DMS114 treated with DMSO at 0.1 percent for 48 hours (cell line): ENCODE measurements around the gene ADK.
"Not testable (repeated sequence)": the region's sequence is repeated elsewhere in the genome, so short reads cannot be mapped to it uniquely, and the experiment has no call there.

Experiments
- DNase-seq: peaks from one replicate; lab custom pipeline; 2025; ENCODE audit not compliant: unreplicated experiment; lab: John Stamatoyannopoulos, UW

Gene ADK

DNA sequence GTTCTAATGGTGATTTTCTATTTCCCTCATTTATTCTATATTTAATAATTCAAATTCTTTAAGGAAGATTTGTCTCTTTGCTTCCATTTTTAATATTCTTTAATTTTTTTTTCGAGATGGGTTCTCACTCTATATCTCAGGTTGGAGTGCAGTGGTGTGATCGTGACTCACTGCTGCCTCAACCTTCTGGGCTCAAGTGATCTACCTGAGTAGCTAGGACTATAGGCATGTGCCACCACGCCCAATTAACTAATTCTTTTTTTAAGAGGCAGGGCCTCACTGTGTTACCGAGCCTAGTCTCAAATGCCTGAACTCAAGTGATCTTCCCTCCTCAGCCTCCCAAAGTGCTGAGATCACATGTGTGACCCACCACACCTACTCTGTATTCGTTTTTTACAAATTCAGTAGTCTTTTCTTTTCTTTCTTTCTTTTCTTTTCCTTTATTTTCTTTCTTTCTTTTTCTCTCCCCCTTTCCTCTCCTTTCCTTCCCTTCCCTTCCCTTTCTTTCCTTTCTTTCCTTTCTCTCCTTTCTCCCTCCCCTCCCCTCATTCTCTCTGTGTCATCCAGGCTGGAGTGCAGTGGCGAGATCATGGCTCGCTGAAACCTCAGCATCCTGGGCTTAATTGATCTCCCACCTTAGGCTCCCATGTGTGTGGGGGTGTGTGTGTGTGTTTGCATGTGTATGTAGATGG, 323.1 kb downstream of the ADK start:
- no peak for DNase-seq

DNA sequence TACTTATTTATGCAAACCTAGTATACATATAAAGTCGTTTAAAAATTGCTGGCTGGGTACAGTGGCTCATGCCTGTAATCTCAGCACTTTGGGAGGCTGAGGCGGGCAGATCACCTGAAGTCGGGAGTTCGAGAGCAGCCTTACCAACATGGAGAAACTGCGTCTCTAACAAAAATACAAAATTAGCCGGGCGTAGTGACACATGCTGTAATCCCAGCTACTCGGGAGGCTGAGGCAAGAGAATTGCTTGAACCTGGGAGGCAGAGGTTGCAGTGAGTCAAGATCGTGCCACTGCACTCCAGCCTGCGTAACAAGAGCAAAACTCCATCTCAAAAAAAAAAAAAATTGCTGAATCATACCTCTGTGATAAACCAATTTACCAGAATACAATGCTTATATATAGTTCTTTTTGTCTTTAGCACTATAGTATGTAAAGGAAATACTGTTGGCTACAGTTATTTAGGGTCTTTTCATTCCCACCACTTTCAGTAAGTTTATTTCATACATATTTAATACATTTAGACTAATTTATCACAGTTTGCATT, 325.2 kb downstream of the ADK start:
- DNase-seq, result not testable (repeated sequence)

DNA sequence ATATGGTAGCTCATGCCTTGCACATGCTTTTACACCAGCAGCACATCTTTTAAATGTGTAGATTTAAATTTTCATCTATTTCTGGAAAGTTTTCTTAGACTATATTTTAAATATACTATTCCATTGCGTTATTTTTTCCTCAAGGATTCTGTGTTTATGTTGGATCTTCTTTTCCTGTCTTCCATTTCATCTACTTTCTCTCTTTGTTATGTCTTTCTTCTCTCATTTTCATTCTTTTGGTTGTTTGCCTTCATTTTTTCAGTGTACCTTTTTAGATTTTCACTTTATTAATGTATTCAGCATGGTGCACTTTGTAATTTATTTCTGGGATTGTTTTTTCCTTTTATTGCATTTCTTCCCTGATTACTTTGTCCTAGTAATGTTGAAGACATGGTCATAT, 329.8 kb downstream of the ADK start:
- DNase-seq, result no peak

DNA sequence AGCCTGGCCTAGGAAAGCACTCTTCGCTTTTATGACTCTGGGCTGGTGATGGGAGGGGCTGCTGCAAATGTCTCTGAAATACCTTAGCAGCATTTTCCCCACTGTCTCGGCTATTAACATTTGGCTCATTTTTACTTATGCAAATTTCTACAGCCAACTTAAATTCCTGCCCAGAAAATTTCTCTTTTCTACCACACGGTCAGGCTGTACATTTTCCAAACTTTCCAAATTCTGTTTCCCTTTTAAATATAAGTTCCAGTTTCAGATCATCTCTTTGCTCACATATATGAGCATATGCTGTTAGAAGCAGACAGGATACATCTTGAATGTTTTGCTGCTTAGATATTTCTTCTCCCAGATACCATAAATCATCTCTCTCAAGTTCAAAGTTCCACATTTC, 332.3 kb downstream of the ADK start:
- no peak for DNase-seq

DNA sequence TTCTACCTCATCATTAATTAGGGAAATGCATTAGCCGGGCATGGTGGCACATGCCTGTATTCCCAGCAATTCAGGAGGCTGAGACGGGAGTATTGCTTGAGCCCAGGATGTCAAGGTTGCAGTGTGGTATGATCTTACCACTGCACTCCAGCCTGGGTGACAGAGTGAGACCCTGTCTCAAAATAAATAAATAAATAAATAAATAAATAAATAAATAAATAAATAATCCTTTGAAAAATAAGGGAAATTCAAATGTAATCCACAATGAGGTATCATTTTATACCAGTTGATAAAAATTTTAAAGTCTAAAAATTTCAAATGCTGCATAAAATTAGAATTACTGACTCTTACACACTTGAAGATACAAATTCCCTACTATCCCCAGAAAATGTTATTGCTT, 334.3 kb downstream of the ADK start:
- no peak for DNase-seq

DNA sequence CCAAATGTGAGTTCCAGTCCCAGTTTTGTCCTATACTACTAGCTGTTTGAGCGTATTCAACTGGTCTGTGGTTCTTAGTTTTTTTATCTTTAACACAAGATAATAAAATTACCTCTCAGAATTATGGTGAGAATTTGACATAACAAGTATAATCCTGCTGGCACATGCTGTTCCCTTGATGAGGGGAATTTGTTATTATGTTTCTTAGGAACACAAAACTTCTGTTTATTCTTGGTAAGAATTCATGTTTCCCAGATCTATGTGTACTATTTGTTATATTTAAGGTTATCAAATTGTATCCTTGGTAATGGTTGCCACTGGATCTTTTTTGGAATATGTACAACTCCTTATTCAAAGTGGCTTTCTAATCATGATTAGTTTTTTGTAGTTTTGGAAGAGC, 335.6 kb downstream of the ADK start:
- no peak for DNase-seq

DNA sequence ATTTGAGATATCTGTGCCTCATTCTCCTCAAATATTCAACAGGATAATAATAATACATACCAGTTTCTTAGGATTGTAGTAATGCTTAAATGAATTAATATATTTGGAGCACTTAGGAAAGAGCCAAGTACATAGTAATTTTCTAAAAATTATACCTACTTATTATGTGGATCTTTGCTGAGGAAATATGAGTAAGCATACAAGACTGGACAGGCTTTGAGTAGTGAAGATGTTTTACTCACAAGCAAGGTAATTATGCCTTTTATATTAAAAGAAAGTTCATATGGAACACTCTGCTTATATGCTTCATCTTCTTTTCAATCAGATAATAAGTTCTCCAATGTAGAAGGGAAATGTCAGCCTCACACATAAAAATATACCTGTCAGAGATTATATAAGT, 337.9 kb downstream of the ADK start:
- no peak for DNase-seq

DNA sequence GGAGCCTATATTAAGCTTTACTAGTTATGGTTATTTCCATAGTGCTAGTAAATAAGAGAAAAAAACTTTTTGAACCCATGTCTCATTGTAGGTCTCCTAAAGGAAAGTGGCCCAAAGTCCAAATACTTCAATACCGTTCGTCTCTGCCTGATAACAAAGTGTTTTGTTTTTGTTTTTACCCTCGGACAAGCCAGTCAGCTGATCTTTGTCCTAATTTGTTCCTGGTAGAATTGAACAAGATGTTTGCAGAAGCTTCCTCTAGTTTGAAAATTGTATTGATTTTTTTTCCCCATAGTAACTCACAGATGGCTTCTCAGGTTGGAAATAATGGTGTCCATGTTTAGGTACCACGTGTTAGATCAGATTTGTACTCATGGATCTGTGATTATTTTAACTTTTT, 339.5 kb downstream of the ADK start:
- DNase-seq, result no peak

DNA sequence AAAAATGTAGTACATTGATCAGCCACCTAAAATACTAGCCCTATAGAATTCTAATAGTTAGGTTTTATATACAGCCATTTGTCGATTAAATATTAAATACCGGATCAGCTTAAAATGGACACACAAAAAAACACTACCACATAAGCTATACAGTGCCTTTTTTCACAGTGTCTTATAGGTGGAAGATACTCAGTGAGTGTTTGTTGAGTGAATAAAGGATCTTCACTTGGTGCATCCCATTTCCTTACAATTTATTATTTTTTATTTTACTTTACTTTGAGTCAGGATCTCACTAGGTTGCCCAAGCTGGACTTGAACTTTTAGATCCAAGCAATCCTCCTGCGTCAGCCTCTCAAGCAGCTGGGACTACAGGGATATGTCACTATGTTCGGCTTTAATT, 340.0 kb downstream of the ADK start:
- no peak for DNase-seq

DNA sequence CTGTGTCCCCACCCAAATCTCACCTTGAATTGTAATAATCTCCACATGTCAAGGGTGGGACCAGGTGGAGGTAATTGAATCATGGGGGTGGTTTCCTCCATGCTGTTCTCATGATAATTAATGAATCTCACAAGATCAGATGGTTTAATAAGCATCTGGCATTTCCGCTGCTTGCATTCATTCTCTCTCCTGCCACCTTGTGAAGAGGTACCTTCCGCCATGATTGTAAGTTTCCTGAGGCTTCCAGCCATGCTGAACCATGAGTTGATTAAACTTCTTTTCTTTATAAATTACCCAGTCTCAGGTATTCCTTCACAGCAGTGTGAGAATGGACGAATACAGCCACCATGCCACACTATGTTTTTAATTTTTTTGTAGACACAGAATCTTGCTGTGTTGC, 345.3 kb downstream of the ADK start:
- not testable (repeated sequence) for DNase-seq

DNA sequence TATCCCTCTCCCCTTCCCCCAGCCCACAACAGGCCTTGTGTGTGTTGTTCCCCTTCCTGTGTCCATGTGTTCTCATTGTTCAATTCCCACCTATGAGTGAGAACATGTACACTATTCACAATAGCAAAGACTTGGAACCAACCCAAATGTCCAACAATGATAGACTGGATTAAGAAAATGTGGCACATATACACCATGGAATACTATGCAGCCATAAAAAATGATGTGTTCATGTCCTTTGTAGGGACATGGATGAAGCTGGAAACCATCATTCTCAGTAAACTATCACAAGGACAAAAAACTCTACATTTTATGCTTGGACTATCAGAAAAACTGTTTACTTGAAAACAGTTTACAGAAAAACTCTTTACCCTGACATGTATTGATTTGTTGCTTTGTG, 347.6 kb downstream of the ADK start:
- DNase-seq, result not testable (repeated sequence)

DNA sequence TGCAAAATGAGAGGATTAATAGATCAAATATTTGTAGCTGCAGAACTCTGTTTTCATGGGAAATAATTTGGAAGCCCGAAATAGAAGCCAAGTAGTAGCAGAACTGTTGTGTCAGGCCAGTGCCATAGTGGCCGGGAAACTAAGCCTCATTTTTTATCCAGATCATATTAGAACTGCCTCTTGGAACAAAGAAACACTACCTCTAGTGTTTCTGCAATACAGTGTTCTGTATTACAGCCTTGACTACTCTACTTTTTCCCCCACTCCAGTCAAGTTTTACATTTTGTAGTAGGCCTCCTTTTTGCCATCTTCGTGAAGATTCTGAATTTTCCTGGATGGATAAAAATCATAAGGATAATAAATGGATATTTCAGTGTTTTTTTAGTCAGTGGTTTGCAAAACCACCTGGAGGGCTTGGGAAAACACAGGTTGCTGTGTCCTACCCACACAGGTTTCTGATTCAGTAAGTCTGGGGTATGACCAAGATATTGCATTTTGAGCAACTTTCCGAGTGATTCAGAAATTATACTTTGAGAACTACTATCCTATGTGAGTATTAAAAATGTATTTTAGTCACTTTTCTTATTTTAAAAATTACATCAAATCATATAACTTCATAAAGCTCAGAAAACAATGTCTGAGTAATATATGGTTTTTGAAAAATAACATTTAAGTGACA, 349.1 kb downstream of the ADK start:
- no peak for DNase-seq

DNA sequence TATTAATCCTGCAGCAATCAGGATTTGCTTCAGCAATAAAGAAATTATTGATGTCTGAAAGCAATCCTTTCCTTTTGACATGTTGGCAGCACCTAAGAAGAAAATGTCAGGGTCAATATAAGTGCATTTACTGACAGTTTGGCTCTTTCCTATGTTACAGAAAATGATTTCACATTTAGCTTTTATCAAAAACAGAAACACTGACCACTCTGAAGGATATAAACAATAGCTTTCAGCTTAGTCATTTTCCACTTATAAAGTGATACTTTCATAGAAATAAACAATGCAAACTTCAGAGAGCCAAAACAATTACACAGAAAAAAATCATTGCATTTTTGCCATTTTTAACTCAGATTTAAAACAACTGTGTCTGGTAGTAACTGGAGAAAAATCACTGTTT, 349.8 kb downstream of the ADK start:
- DNase-seq, result no peak

DNA sequence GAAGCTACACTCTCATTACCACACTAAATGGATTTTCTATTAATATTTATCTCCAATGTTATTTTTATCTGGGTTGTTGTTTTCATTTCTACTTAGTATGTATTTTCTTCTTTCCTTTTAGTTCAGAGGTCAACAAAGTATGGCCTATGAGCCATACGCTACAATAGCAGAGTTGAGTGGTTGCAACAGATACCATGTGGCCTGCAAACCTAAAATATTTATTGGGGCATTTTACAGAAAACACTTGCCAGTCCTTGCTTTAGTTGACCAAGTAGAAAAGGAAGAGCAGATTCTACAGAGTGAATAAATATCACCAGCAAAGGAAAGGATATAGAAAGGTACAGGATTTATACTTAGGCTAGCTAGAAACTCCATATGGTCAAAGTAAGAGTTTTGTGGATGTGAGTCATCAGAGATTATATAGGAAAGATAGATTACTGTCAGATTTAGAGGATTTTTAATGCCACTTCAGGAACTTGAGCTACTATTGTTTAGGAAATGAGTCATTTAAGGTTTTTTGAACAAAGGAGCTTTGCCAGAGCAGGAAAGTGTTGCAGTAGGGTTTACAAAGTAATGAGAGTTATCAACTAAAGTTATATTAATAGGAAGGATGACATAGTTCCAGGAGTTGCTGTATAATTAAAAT, 352.1 kb downstream of the ADK start:
- no peak for DNase-seq

DNA sequence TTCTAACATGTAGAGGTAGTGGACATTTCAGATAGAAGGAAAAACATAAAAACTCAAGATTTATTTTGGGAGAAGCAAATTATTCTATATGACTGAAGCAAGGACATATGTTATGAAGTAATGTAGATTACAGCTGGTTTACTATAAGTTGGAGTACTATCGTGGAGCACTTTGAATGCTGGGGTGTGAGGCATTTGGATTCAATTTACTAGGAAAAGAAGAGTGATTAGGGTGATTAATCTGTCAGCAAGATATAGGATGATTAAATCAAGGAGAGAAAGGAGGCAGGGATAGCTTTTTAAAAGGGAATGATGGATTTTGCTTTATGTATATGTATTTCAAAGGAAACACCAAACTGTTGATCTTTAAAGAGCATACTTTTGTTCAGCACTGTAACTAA, 356.9 kb downstream of the ADK start:
- no peak for DNase-seq

DNA sequence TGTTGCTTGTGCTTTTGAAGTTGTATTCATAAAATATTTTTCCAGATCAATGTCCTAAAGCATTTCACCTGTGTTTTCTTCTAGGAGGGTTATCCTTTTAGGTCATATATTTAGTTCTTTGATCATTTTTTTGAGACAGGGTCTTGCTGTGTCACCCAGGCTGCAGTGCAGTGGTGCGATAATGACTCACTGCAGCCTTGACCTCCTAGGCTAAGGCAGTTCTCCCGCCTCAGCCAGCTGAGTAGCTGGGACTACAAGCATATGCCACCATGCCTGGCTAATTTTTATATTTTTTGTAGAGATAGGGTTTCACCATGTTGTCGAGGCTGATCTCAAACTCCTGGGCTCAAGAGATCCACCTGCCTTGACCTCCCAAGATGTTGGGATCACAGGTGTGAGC, 359.6 kb downstream of the ADK start:
- no peak for DNase-seq

DNA sequence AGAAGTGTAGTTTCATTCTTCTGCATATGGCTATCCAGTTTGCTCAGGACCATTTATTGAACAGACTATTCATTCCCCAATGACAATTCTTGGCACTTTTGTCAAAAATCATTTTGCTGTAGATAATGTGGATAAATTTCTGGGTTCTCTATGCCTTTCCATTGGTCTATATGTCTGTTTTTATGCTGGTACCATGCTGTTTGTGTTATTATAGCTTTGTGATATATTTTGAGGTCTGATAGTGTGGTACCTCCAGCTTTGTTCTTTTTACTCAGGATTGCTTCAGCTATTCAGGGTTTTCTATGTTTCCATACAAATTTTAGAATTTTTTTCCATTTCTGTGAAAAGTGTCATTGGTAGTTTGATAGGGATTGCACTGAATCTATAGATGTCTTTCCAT, 360.0 kb downstream of the ADK start:
- no peak for DNase-seq

DNA sequence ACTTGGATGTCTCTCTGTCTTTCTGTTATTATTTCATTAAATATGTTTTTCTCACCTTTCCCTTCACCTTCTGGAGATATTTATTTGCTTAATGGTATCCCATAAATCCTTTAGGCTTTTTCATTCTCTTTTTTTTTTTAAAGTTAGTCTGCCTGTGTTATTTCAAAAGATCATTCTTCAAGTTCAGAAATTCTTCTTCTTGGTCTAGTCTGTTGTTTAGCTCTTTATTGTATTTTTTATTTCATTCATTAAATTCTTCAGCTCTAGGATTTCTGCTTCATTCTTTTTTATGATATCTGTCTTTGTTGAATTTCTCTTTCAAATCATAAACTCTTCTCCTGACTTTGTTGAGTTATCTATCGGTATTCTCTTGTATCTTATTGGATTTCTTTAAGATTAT, 363.3 kb downstream of the ADK start:
- DNase-seq, result no peak

DNA sequence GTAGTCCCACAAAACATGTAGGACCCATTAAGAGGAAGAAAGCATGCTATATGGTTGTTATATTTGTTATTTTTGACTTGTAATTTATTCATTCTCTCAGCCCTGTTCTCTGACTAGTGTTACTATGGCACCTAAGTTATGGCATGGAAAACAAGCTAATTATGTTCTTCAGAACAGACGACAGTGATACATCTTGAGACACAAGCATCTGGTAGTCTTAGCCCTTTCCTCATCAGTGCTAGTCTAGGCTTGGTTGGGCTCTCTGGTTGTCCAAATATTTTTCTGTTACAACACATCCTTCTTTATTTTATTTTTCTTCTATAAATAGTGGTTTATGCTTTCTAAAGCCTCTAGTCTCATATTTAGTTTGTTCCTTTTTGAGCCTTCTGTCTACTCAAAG, 367.0 kb downstream of the ADK start:
- no peak for DNase-seq

DNA sequence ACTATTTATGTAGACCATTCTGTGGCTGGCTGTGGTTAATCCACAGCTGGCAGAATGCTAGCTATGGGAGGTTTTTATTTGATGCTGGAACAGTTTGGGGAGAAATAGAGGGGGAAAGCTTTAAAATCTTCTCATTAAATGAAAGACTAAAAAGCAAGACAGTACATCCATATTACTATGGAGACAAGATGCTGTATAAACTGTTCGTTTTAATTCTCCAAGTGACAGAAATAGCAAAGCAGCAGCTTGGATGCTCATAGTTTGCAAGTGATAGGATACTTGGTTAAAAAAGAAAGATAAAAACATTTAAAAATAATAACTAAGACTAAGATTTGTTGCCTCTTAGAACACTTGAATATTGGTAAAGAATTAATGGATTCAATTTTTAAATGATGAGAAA, 370.5 kb downstream of the ADK start:
- DNase-seq, result no peak

DNA sequence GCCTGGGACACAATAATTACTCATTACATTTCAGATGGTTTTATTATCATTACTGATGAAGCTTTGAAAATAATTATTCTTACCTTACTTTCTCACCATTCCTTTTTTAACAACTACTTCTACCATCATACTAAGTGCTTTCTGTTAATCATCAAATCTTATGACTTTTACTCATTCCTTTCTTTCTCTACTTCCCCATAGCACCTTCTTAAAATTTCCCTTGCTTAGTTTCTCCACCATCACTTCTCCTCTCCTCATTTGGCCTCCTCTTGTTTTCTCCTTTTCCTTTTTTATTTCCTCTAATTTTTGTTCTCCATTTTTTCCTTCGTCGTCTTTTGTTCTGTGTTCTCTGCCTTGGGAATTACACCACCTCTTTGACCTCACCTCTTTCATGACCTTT, 372.2 kb downstream of the ADK start:
- DNase-seq, result no peak

DNA sequence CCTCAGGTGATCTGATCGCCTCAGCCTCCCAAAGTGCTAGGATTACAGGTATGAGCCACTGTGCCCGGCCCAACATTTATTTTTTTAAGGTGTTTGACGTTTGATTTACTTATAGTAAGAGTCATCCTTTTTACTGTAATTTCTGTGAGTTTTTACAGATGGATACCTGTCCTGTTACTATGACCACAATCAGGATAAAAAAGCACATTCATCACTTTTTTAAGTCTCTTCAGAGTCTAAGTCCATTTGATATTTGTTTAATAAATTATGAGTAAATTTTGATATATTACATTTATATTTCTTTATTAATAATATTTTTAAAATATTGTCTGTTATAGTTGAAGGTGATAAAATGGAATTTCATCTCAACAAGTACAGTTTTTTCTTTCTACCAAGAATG, 374.9 kb downstream of the ADK start:
- no peak for DNase-seq
